ENCODE results near the gene TRIOBP. TPM values are rescaled to one million over a fixed set of nuclear protein-coding genes. Genes with fewer than 3 reads are reported as not detected.

TRIOBP gene
- total and polyA plus RNA-seq, 2 of the 4 experiments (the other 2 are of a cell fraction): 46.4 to 69.8 TPM

DNA sequence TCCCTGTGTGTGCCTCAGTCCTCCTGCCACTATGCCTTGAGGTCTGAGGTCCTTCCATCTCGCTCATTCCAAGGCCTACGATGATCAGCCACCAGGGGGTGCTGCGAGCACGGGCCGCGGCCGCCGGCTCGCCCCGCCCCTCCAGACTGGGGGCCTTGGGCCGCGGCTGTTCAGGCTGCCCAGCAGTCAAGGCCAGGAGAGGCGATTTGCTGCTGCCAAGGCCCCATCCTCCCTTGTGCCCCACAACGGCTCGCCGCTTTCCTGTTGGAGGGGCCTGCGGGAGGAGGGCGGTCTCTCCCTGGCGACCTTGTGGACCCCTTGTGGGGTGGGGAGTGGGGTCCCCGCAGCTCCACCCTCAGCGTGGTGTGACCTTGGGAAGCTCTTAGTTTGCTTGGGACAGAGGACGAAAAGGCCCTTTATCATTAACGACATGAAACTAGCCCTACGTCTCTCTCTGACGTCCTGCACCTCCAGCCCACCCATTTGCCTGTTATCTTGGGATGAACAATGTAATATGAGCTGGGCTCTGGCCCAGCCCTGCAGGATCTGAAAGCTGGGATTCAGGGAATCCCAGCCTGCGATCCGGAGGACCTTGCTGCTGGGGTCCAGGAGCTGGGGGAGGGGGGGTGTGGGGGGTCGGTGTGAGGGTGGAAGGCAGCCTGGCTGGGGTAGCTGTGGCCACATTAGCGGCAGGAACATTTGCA, 121.0 kb downstream of the TRIOBP start:
- dilution Hi-C loops (cut with HindIII; ENCODE audit: low sequenced_read_pairs, unreplicated experiment): no loop called here

More for the DNA sequence above, 121.0 kb downstream of the TRIOBP start:
- no TSS peak for BruUV-seq (replicated peaks)
- Histone ChIP-seq H3K4ac (ENCODE audit: low read depth, low read length) (peak overlapping the region; percentile 49), H4K8ac (ENCODE audit: low read depth in 2 of 2, low read length in 2 of 2) (peak overlapping the region; percentile 13 to 75; a peak in 2 of 4 replicates), H3K9me3 (ENCODE audit: control insufficient read depth, insufficient read depth, low read length) (no peaks in the 10 kb centered on the region), H4K20me1 (ENCODE audit: insufficient read depth, low read length) (no peaks in the 10 kb centered on the region), H3K4me1 (ENCODE audit: control insufficient read depth, insufficient read depth, low read length) (peaks cover 10% of the 10 kb centered on the region), H4K5ac (ENCODE audit: low read depth, low read length) (peak overlapping the region; percentile 4; the same call in 1 of the 2 replicates), H2BK15ac (ENCODE audit: low read depth, low read length) (no peak overlapping the region; the same call in 2 of the 3 replicates), H3K4me2 (ENCODE audit: low read depth, low read length) (peak overlapping the region; percentile 51), H3K27me3 (ENCODE audit: control insufficient read depth, insufficient read depth, low read length) (peaks cover 12% of the 10 kb centered on the region), H3K9ac (ENCODE audit: low read depth, low read length) (peak overlapping the region; percentile 27; the same call in 1 of the 2 replicates), H3K23ac (ENCODE audit: low read depth, low read length) (0 out of 2 replicates have a peak overlapping the region, but pooled peaks have one; percentile 21), H2BK5ac (ENCODE audit: low read depth, low read length, poor library complexity, severe bottlenecking) (no peak overlapping the region), H2AFZ (replicated peaks; ENCODE audit: low read length, poor library complexity) (peak overlapping the region; percentile 97), H3K18ac (ENCODE audit: low read depth, low read length) (no peak overlapping the region; the same call in 1 of the 2 replicates), H2AK9ac (replicated peaks; ENCODE audit: low read depth, low read length, poor library complexity) (peak overlapping the region; percentile 83), H3K9me1 (ENCODE audit: insufficient read depth, low read length) (no peaks in the 10 kb centered on the region), H2BK20ac (ENCODE audit: low read depth, low read length) (no peak overlapping the region), H4K91ac (ENCODE audit: insufficient read depth, low read depth, low read length) (0 out of 2 replicates have a peak overlapping the region, but pooled peaks have one; percentile 6), H2AK5ac (ENCODE audit: low read depth, low read length) (peak overlapping the region; percentile 15; the same call in 1 of the 2 replicates), H3K4me3 (ENCODE audit: insufficient read depth, low read depth, low read length) (peak overlapping the region; percentile 21), H3K14ac (replicated peaks; ENCODE audit: low read depth, low read length) (peak overlapping the region; percentile 5; the same call in 1 of the 2 replicates), H3K27ac (ENCODE audit: insufficient read depth, low read length) (peak overlapping the region; percentile 23), H3K56ac (ENCODE audit: extremely low read depth, insufficient read depth, low read length) (no peak overlapping the region), H3K79me1 (ENCODE audit: low read depth in 1 of 2, low read length in 2 of 2) (no peaks in the 10 kb centered on the region), H2BK120ac (ENCODE audit: low read depth, low read length) (0 out of 2 replicates have a peak overlapping the region, but pooled peaks have one; percentile 25), H3K36me3 (ENCODE audit: control insufficient read depth, insufficient read depth, low read length) (peaks cover 7% of the 10 kb centered on the region; the same call in 1 of the 2 replicates)
- TF ChIP-seq BHLHE40 (IDR thresholded peaks at IDR 0.05; ENCODE audit: low read depth, low read length): peak; percentile 44; the same call in 1 of the 2 replicates
- TF ChIP-seq MXI1 (IDR thresholded peaks at IDR 0.05; ENCODE audit: borderline replicate concordance, low read depth, low read length): 0 out of 2 replicates have a peak, but pooled peaks have one; percentile 2
- TF ChIP-seq MAZ (IDR thresholded peaks at IDR 0.05; ENCODE audit: borderline replicate concordance, low read depth, low read length): peak; percentile 97
- no peak for TF ChIP-seq CHD1 (IDR thresholded peaks at IDR 0.05; ENCODE audit: low read depth, low read length)
- peak; percentile 42; the same call in 1 of the 2 replicates for TF ChIP-seq POLR2A (IDR thresholded peaks at IDR 0.05; ENCODE audit: low read depth, low read length)
- TF ChIP-seq RAD21 (IDR thresholded peaks at IDR 0.05; ENCODE audit: low read length): peak; percentile 94
- TF ChIP-seq USF2 (IDR thresholded peaks at IDR 0.05; ENCODE audit: low read depth, low read length): no peak
- peak; percentile 76 for TF ChIP-seq SMC3 (IDR thresholded peaks at IDR 0.05; ENCODE audit: low read depth, low read length)
- TF ChIP-seq CEBPB (IDR thresholded peaks at IDR 0.05; ENCODE audit: low read depth, low read length): no peak
- TF ChIP-seq, protein P1, sequence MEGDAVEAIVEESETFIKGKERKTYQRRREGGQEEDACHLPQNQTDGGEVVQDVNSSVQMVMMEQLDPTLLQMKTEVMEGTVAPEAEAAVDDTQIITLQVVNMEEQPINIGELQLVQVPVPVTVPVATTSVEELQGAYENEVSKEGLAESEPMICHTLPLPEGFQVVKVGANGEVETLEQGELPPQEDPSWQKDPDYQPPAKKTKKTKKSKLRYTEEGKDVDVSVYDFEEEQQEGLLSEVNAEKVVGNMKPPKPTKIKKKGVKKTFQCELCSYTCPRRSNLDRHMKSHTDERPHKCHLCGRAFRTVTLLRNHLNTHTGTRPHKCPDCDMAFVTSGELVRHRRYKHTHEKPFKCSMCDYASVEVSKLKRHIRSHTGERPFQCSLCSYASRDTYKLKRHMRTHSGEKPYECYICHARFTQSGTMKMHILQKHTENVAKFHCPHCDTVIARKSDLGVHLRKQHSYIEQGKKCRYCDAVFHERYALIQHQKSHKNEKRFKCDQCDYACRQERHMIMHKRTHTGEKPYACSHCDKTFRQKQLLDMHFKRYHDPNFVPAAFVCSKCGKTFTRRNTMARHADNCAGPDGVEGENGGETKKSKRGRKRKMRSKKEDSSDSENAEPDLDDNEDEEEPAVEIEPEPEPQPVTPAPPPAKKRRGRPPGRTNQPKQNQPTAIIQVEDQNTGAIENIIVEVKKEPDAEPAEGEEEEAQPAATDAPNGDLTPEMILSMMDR (conservative IDR thresholded peaks at IDR 0.05; ENCODE audit: low read depth, low read length): peak; percentile 98
- DNase-seq (peak; percentile 68), ATAC-seq (ENCODE audit: low read depth) (peak; percentile 97)
- intact Hi-C loops (cut with micrococcal nuclease): loop anchor here (1.0 to 5.0 kb wide), 3 partner anchors 45 to 147 kb away; no protein-coding TSS in a partner anchor
- CTCF ChIA-PET: interaction anchor here (0.6 to 3.7 kb wide), 8 partner anchors 10 to 226 kb away, joined by 3 to 21 read pairs (median 4); partner anchors contain the start of genes ANKRD54, GCAT and MICALL1
- WGBS, 2 experiments (ENCODE audit: extremely low coverage in 2 of 2, insufficient read length in 1 of 2): 0% methylated on average over 7 of the region's 29 CpGs; no CpG with 5 or more reads in 1 of the 2 experiments
- POLR2A ChIA-PET (ENCODE audit: unreplicated experiment): no interaction called here
- in situ Hi-C loops (cut with MboI; ENCODE audit: low sequenced_read_pairs): loop anchor here (5.0 kb wide), 1 partner anchor 49 kb away; no protein-coding TSS in a partner anchor

Data from IMR-90 (cell line).